AG04450 (cell line): ENCODE data around the gene MAP3K7. TPM values are rescaled to one million over a fixed set of nuclear protein-coding genes. Genes with fewer than 3 reads are reported as not detected.

Source experiments
- CTCF ChIA-PET: fragments of 300-600, 350-600 bp; formaldehyde crosslinking; extraction: SDS; loops from one replicate; lab custom pipeline; 2022; ENCODE audit warnings: antibody characterized with exemption, inconsistent platforms; lab: Charles Lee
- POLR2A ChIA-PET: fragments of 350-600 bp; formaldehyde crosslinking; extraction: SDS; loops from one replicate; lab custom pipeline; 2021; ENCODE audit warnings: antibody characterized with exemption, inconsistent platforms; lab: Yijun Ruan, JAX
- DNase-seq: peaks from one replicate; pipeline ENCODE4 v3.0.0-alpha.2; 2011; ENCODE audit warnings: low read depth, low spot score
- H3K27ac ChIP-seq: one replicate; pipeline ENCODE4 v1.5.1; 2012; ENCODE audit warnings: low read depth, low read length, control low read depth
- H3K27me3 ChIP-seq: one replicate; pipeline ENCODE4 v1.6.0; 2012; ENCODE audit warnings: low read length; ENCODE audit not compliant: control insufficient read depth, insufficient read depth
- H3K4me3 ChIP-seq: 2 replicates; pipeline ENCODE4 v1.5.1; 2011; ENCODE audit warnings: mild to moderate bottlenecking, low read depth, low read length, control low read depth
- H3K9me3 ChIP-seq: 2 replicates; pipeline ENCODE4 v1.5.1; 2012; ENCODE audit warnings: low read length; ENCODE audit not compliant: control insufficient read depth, insufficient read depth
- polyA plus RNA-seq: library from polyadenylated mRNA; depleted of rRNA; stranded (reverse); fragments of >200 nt; gene quantifications from 2 replicates; pipeline ENCODE4 v1.2.3, GENCODE V29; 2011
- TF ChIP-seq, protein P1 (sequence below): IDR thresholded peaks from 2 replicates; pipeline ENCODE4 v1.5.1; 2011; ENCODE audit warnings: low read depth, low read length, control low read depth, inconsistent platforms

The MAP3K7 gene
- polyA plus RNA-seq, 1 experiment: 52.4 TPM

DNA sequence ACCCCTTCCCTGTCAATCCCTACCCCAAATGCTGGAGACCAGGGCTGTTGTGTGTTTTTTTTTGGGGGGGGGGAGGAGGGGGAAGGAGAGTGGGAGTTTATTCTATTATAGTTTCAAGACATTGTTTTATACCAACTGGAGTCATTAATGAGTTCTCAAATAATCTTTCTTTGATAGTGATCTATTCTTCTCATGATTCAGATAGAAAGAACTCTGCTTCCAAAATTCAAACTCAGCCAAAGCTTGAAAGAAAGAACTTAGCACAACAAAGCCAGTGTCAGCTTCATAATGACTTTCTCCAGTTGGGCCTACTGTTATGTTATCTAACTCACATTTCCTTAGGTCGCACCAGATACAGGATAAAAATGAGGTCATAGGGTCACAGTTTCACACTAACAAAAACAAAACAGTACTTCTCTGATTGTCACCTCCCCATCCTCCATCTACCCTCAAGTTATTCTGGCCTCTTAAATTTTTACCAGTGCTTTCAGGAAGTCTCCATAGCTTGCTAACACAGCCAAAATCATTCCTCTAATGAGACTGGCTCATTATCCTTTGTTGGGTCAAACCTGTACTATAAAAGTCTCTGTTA lies 19.0 kb upstream of the MAP3K7 start:
- no peak for DNase-seq
- CTCF ChIA-PET: no interaction called here
- peaks cover 16% of the 10 kb centered on the region for H3K27me3 ChIP-seq

DNA sequence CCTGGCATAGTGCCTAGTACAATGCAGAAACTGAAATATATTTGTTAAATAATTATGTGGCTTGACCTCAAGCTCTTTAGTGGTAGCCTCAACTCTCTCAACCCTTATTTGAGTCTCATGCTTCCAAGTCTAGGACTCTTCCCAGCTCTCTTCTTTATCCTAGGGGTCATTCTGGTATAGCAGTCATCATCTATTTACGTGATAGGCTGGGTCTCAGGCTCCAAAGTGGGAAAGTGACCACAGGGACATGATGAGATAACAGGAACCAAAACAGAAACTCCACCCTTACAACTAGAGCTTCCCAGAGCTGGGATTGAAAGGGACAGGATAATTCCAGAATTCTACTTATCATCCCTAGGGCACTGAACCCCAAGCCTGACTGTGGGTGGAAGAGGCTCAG lies 17.7 kb upstream of the MAP3K7 start:
- CTCF ChIA-PET: no interaction called here
- Histone ChIP-seq H3K9me3 (no peaks in the 10 kb centered on the region), H3K27ac (no peak overlapping the region), H3K27me3 (peaks cover 8% of the 10 kb centered on the region), H3K4me3 (no peak overlapping the region)
- no peak for DNase-seq
- POLR2A ChIA-PET: no interaction called here
- TF ChIP-seq, protein P1, sequence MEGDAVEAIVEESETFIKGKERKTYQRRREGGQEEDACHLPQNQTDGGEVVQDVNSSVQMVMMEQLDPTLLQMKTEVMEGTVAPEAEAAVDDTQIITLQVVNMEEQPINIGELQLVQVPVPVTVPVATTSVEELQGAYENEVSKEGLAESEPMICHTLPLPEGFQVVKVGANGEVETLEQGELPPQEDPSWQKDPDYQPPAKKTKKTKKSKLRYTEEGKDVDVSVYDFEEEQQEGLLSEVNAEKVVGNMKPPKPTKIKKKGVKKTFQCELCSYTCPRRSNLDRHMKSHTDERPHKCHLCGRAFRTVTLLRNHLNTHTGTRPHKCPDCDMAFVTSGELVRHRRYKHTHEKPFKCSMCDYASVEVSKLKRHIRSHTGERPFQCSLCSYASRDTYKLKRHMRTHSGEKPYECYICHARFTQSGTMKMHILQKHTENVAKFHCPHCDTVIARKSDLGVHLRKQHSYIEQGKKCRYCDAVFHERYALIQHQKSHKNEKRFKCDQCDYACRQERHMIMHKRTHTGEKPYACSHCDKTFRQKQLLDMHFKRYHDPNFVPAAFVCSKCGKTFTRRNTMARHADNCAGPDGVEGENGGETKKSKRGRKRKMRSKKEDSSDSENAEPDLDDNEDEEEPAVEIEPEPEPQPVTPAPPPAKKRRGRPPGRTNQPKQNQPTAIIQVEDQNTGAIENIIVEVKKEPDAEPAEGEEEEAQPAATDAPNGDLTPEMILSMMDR: no peak

More for the DNA sequence above, 19.0 kb upstream of the MAP3K7 start:
- POLR2A ChIA-PET: interaction anchor here (0.6 kb wide), 1 partner anchor 938 kb away, joined by 3 read pairs; no protein-coding TSS in a partner anchor
- Histone ChIP-seq H3K27ac (no peak overlapping the region), H3K4me3 (no peak overlapping the region), H3K9me3 (no peaks in the 10 kb centered on the region)
- TF ChIP-seq, protein P1: no peak

DNA sequence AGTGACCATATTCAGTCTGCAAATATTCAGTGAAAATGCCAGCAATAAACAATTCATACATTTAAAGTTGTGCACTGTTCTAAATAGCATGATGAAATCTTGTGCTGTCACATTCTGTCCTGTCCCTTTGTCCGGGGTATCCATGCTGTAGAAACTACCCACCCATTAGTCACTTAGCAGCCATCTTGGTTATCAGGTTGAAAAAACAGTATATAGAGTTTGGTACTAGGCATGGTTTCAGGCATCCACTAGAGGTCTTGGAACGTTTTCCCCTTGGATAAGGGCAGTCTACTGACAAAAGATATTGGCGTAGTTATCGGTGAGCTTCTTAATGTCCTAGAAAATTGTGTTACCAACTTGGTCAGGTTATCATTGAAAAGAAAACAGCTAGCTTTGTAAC lies 12.3 kb upstream of the MAP3K7 start:
- CTCF ChIA-PET: no interaction called here
- no peak for DNase-seq
- Histone ChIP-seq H3K9me3 (no peaks in the 10 kb centered on the region), H3K27me3 (no peaks in the 10 kb centered on the region), H3K27ac (no peak overlapping the region), H3K4me3 (no peak overlapping the region)
- TF ChIP-seq, protein P1: no peak
- POLR2A ChIA-PET: interaction anchor here (0.6 kb wide), 1 partner anchor 28 kb away, joined by 4 read pairs; no protein-coding TSS in a partner anchor

DNA sequence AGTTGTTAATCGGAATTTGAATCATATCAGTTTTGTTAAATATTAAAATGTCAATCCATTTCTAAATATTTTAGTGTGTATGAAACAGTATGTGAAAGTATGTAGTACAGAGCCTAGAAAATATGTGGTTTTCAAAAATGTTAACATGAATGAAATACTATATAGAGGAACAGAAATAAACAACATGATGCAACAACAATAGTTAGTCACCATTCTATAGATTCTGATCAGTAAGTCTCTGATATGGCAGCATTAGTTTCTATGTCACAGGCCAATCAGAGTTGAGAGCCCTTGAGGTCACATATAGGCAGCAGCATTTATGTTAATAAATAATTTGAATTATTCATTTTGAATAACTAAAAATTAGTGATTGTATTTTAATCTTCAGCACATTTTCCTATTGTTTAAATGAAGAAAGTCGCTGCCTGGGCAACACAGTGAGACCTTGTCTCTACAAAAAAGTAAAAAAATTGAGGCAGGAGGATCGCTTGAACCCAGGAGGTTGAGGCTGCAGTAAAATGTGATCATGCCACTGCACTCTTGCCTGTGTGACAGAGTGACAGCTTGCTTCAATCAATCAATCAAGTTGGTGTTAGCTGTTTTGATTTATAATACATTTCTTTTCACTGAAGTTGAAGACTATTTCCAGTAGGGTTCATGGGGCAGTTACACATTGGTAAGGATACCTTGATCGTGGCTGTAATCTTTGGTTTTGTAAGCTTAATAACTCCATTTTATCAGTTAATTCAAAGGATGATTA lies 11.5 kb upstream of the MAP3K7 start:
- H3K27ac ChIP-seq: no peak overlapping the region
- ChIA-PET POLR2A (no interaction called here), CTCF (no interaction called here)
- DNase-seq: no peak
- H3K4me3 ChIP-seq: no peak overlapping the region
- TF ChIP-seq, protein P1: no peak
- no peaks in the 10 kb centered on the region for H3K9me3 ChIP-seq
- H3K27me3 ChIP-seq: no peaks in the 10 kb centered on the region

DNA sequence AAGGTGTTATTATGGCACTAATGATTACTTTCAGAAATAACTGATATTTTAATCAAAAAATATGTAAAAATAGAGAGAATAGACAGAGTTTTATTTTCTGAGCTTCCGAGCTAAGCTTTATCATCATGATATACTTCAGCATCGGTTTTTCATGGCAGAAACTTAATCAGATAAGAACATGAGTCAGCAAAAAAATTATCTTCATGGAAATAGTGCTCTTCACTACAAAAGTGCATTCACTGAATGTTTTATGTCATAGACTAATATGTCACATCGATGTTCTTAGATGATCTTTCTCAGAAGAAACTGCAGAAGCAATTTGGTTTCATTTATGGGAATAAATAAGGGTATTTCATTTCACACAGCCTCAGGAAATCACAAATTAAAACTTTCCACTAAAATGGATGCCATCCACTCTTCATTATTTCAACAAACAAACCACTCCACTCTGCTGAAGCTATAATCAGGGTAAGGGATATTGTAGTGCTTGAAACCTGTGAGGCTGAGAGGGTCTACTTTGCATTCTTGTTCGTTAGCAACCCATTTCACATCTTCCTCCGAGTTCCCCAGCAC lies 10.2 kb upstream of the MAP3K7 start:
- CTCF ChIA-PET: no interaction called here
- no peaks in the 10 kb centered on the region for H3K9me3 ChIP-seq
- POLR2A ChIA-PET: no interaction called here
- no peaks in the 10 kb centered on the region for H3K27me3 ChIP-seq
- H3K27ac ChIP-seq: no peak overlapping the region
- no peak overlapping the region for H3K4me3 ChIP-seq
- TF ChIP-seq, protein P1: no peak
- no peak for DNase-seq
